Activated CD8-positive, alpha-beta memory T cell treated with anti-CD3 and anti-CD28 coated beads for 24 hours (primary cell): ENCODE results near the gene GNG4.
A peak's percentile ranks its signal among the peaks of the same experiment; 100 is the strongest.
"Not testable (repeated sequence)": the region's sequence is repeated elsewhere in the genome, so short reads cannot be mapped to it uniquely, and the experiment has no call there.

Experiments
- DNase-seq: peaks from one replicate; pipeline ENCODE4 v3.0.0-alpha.2; 2020

GNG4 gene

DNA sequence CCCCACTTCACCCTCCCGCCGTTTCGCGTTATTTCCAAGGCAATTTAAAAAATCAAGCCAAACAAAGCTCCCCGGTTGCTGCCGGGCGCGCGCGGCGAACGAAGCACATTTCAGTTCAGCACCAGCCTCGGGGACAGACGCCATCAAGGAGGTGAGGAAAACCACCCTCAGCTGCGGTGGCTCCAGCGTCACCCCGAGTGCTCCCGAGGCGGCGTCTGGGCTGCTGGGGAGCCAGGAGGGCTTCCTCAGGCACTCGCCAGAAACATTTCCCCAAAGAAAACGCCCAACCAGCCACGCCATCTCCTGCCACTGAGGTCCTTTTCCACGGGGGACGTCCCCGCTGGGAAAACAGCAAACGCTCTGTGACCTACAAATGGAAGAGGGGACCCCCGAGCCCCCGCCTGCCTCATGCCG lies 623 bp downstream of the GNG4 start:
- peak; percentile 77 for DNase-seq

DNA sequence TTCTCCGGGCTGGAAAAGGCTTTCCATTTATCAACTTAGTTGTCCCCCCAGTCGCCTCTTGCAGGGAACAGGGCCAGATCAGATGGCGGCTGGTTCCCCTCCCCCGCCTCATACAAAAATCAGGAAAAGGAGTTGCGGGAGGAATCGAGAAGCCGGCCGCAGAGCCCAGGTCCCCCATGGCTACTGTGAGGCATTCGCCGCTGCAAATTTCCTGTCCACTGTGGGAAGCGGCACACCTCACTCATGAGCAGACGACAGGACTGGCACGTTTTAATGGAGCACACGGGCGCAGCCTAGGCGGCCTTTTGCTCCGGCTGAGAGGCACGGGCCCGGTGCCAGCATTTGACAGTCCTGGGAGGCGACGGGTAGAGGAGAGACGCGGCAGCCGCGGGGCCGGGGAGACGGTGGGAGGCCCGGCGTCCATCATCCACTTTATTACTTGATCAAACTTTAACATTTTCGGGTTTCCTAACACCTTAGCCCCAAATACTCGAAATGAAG lies 1.1 kb downstream of the GNG4 start:
- DNase-seq, result peak; percentile 59

DNA sequence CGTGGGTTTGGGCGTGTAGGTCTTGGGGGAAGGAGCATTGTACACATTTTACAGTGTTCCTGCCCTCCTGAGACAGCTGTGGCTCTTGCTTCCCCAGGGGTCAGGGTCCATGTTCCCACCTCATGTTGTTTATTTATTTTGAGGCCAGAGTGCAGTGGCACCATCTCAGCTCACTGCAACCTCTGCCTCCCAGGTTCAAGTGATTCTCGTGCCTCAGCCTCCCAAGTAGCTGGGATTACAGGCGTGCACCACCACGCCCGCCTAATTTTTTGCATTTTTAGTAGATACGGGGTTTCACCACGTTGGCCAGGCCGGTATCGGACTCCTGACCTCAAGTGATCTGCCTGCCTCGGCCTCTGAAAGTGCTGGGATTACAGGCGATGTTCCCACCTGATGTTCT lies 2.0 kb downstream of the GNG4 start:
- not testable (repeated sequence) for DNase-seq

DNA sequence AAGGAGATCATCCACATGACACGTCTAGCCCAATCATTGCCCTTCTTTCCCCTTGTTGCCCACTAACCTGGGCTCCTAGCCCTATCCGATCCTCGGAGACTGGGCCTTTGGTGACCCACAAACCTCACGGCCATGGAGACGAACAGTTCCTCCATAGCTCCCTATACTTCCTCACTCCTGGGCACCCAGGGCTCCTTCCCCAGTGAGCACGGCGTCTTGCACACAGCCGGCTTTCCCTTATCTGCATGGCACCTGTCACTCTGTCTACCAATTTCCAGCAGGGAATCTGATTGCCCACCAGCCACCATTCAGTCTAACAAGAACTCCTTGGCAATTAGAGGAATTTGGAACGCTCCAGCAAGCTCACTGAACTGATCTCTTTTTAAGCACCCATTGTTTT lies 3.1 kb downstream of the GNG4 start:
- DNase-seq, result peak; percentile 41

DNA sequence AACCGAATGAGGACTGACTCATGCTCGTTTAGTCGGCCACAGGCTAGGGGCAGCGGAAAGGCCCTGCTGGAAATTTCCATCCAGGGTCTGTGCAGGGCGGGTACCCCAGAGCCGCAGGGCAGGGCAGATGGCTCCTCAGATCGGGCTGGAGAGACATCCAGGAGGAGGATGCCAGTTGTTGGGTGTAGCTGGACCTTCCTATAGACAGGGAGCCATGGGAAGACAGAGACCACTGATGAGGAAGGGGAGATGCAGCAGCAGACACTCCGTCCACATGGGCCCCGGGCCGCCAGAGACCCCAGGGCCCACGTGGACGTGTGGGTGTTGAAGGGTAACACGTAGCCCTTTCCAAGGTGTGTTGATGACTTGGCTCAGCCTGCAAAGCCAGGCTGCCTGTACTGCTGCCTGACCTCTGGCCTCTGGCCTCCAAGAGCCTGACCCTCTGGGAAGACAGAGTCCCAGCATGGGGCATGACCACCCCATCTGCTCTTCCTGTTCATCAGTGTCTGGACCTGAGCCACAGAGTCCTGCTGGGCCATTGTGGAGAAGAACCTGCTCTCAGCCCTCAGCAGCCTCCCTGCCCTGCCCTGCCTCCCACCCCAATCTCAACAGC lies 4.8 kb downstream of the GNG4 start:
- DNase-seq, result peak; percentile 51

DNA sequence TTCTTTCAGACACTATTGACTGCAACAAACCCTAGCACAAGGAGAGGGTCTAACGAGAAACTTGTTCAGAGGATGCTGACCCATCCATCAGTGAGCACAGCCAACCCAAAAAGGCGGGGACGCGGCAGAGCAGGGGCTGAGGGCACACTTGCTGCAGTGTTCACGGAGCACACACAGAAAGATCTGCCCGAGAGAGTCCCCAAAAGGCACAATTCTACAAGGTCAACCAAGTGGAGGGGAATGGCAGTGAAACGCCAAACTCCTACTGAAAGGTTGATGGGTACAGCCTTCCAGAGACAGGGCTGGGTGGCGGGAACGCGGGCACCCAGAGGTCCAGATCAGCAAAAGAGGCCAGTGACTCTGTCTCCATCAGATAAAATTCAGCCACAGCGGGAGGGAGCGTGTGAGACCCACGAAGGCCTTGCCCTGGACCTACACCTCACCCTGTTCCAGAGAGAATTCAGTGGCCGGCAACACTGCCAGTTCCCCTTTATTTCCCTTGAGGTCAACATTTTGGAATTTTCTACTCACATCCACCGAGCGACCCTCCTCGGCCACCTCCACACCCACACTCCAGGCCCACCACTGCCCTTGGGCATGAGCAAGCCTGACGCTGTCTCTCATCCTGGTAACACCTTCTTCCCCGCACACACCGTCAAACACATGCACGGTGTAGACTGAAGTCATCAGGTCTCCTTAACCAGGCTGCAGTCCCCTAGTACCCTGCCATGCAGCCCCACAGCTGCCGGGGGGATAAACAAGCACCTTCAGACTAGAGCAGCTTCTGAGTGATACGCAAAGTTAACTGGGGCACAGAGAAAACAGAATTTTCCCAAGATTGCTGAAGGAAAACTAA lies 5.5 kb downstream of the GNG4 start:
- peak; percentile 53 for DNase-seq

DNA sequence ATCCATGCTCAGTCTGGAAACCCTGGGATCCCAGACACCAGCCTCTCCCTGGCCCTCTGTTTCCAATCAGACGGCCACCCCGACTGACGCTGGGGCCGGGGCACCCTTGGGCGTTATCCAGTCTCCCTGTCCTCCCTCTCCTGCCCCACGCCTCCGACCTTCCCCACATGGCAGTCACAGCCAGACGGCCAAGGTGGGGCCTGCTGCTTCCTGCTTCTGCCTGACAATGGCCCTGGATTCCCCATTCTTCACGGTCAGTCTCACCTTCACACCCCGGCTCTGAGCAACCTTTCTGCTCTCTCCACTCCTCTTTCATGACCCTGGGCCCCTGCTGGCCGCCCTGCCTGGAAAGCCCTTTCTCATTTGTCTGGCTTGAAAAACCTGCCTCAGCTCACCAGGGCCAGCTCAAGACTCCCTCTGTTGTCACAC lies 6.6 kb downstream of the GNG4 start:
- no peak for DNase-seq

DNA sequence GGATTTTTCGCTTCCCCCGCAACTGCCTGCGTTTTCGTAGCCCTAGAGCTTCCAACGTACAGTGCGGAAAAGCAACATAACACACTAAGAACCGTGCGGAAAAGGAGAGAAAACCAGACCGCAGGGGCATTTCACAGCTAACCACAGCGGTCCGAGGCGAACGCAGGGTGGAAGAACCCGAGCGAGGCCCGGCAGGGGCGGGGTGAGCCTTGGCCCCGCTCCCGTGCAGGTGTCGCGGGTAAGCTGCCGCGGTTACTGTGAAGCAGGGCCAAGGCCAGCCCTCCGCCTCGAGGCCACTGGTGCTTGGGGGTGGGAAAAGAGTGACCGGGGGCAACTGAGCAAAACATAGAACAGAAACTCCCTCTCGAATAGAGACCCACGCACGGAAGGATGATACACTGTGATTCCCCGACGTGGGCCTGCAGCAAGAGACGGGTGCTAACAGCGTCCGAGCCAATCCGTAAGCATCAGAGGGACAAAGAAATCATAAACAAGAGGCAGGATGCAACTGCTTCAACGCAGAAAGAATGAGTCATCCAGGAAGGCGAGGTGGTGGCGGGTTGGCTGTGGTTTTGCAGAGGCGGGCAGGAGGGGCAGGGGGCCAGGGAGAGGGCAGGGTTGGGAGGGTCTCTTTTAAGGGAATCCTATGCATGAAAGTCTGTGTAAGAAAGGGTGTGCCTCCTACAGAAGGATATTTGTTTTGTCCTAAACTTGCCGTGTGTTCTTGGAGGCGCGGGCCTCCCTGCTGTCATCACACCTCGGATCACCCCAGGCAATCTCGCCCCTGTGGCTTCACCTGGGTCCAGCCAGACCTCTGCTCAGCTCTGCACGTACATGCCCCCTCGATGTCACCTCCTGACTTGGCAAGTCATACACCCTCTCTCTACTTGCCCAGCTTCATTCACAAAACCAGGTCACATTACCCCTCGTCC lies 7.3 kb downstream of the GNG4 start:
- peak; percentile 82 for DNase-seq

DNA sequence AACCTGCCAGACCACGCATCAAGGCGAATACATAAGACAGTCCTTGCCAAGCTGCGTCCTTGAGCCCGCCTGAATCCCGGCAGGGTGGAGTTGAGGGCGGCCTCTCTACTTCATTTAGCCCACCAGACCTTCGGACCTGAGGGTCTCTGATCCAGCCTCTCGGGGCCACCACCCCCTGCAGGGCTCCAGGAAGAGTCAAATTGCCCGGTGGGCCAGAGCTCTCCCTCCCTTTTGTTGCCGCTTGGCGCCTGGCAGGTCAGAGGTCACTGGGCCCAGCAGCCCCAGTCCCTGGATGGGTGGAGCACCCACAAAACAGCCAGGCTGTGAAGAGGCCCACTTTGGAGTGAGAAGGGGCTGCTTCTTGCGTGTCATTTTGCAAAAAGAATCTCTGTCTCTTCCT lies 9.0 kb downstream of the GNG4 start:
- DNase-seq, result peak; percentile 49

DNA sequence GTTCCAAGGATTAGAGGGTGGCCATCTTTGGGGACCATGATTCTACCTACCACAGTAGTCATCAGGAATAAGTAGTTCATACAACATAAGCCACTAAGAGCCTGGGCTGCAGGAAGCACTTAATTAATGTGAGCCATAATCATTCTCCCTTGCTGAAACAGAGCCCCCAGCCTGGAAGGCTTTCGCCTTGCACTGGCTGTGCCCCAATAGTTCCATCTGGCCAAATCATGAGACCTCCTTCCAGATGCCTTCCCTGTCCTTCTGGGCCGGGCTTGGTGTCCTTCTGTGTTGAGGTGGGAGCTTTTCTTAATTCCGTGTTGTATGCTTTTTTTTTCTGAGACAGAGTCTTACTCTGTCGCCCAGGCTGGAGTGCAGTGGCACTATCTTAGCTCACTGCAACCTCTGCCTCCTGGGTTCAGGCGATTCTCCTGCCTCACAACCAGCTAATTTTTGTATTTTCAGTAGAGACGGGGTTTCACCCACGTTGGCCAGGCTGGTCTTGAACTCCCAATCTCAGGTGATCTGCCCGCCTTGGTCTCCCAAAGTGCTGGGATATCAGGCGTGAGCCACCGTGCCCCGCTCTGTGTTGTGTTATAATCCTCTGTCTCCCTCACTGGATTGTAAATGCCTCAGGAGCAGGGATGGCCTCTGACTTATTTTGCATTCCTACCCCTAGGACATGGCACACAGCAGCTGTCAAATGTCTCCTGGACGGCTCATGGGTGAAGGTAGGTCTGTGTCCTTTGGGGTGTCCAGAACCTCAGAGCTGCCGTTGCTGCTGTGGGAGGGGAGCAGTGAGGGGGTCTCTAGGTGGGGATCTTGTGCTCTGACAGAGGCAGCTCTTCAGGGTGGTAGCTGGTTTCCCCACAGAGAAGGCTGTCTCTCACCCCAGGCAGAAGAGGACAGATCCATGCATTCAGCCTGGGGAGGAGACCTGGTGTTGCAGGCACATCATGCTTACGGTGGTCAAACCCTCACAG lies 10.1 kb downstream of the GNG4 start:
- peak; percentile 44 for DNase-seq

DNA sequence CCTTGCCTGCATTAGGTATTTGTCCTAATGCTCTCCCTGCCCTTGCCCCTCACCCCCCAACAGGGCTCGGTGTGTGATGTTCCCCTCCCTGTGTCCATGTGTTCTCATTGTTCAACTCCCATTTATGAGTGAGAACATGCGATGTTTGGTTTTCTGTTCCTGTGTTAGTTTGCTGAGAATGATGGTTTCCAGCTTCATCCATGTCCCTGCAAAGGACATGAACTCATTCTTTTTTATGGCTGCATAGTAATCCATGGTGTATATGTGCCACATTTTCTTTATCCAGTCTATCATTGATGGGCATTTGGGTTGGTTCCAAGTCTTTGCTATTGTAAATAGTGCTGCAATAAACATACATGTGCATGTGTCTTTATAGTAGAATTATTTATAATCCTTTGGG lies 11.0 kb downstream of the GNG4 start:
- peak; percentile 7 for DNase-seq

DNA sequence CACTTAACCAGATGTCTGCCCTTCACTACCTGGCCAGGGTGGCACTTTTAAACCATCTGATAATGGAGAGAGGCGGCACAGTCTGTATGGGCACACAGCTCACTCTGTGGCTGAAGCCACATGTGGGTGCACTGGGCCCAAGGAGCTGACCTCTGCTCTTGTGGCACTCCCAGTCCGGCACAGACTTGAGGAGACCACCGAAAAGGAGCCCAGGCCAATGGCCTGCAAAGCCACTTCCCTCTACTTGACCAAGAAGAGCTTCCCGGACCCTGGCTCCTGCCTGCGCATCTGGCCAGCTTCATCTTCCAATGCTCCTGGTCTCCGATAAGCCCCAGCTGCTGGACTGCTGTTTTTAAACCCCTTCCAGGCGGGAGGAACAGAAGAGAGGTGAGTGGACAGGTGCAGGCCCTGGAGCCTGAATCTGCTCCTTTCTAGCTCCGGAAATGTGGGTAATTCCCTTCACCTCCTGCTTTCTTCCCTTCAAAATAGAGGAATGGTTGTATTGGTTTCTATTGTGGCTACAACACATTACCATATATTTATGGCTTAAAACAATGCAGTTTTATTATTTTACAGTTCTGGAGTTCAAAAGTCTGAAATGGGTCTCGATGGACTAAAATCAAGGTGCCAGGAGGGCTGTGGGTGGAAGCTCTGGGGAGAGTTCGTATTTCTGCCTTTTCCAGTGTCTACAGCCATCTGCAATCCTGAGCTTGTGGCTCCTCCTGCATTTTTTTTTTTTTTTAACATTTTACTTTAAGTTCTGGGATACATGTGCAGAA lies 11.6 kb downstream of the GNG4 start:
- no peak for DNase-seq

DNA sequence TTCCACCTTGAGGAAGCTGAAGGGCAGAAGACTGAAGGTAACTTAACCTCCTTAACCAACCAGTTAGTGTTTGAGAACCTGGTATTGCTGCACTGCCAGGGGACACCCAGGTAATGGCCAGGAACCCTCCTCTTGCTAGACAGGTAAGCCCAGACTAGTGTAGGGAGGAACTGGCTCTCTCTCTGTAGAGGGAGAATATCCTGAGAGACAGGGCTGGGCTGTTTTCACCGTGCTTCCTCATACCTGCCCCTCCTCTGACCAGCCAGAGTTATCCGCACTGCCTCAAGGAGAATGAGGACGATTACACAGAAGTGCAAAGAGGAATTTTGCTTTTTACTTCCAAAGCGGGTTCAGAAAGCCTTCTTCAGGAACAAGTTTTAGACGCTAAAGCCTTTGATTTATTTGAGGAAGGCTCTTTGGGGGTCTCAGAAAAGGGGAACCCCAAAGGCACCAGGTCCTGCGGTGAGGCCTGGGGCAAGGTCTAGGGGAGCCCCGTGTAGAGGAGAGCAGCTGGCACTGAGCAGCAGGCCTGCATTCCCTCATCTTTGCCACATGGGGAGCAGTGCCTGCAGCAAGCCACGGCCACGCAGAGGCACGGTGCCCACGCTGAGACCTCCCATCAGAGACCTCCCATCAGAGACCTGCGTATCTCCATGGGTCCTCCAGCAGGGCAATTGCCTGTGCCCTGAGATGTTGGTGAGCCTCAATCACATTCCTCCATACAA lies 13.5 kb downstream of the GNG4 start:
- DNase-seq, result no peak

DNA sequence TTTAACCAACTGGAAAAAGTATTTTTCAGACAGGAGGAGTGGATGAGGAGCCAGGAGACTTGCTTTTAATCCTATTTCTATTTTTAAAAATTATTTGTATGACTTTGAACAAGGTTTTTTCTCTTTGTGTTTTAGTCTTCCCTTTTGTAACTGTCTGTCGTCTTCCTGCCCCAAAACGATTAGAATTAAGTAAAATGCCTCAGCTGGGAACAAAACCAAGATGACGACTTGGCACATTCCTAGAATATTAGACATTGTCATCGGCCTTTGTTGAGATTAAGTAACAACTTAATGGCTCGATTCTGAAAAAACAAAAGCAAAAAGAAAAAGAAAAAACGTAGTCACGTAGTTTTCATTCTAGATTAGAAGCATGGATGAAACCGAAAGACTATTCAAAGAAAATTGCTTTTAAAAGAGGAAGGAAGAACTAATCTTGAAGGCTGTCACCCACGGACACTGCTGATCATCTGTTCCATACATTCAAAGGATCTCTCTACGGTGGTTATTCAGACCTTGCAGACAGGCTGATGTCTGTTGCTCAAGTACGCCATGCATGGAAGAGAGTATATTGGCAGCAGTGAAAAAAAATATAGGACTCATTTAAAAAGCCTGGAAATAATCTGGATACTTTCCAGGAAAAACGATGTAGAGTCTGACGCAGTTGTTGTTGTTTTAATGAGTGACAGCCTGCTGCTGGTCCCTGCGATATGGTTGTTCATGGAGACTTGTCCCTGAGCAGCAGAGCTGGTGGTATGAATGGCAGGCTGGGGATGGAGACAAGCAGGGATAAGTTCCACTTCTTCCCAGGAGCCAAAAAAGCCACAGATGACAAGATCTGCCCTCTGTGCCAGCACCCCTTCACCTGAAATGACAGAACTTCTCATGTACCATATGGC lies 16.8 kb downstream of the GNG4 start:
- DNase-seq, result no peak

DNA sequence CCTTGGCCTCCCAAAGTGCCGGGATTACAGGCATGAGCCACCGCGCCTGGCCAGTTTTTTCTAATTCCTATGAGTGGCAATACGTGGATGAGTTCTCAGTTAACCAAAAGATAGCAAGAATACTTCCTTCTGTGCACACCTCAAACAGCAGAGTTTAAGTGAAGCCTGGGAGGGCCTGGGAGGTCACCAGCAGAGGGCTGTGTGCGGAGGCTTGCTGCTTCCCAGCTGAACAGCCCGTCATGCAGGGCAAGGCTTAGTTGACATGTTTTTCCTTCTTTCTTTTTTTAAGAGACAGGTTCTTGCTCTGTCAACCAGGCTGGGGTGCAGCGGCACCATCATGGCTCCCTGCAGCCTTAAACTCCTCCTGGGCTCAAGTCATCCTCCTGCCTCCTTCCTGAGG lies 17.8 kb downstream of the GNG4 start:
- no peak for DNase-seq

DNA sequence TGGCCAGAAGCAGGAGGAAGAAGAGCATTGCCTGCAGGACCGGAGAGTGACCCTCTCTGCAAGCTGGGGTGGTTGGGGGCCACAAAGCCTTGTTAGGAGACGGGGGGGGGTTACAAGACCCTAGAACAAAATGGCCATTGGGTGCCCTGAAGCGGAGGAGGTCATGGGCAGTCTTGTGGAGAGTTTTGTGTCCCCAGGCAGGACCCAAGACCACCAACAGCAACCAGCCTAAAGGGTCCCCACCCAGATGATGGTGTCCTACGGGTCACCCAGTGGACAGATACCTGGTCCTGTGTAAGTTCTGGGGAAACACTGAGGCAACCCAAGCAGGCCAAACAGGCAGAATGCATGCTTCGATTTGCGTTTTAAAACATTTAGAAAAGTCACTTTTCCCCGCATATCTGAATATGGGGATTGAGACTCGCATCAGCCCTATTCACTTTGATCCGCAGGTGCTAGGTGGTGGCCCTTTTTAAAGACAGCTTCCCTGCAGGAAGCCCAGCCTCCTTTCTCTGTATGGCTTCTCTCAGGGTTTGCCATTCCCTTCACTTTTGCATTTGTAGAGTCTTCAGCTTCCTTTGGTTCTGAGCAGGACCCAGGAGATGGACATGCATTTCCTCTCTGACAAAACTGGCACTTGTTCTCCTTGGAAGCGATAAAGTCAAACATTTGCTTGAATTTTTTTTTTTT lies 21.1 kb downstream of the GNG4 start:
- DNase-seq, result no peak

DNA sequence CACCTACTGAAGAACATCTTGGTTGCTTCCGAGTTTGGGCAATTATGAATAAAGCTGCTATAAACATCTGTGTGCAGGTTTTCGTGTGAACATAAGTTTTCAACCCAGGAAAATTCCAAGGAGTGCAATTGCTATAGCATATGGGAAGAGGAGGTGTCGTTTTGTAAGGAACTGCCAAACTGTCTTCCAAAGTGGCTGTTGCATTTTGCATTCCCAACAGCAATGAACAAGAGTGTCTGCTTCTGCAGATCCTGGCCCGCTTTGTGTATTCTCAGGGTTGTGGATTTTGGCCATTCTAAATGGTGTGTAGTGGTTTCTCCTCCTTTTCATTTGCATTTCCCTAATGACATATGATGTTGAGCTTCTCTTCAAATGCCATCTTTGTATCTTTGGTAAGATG lies 23.8 kb downstream of the GNG4 start:
- no peak for DNase-seq

DNA sequence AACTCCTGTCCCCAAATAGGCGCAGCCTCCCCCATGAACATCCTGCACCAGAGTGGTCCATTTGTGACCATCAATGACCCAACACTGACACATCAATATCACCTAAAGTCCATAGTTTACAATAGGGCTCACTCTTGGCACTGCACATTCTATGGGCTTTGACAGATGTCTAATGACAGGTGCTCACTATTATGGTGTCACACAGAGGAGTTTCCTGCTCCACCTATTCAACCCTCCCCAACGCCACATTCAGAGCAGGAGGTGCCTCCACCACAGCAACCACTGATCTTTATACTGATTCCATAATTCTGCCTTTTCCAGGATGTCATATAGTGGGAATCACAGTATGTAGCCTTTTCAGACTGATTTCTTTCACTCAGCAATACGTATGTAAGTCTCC lies 24.2 kb downstream of the GNG4 start:
- no peak for DNase-seq
